K562 (cell line): Measurements from ENCODE around the gene TP63. TPM values are rescaled to one million over a fixed set of nuclear protein-coding genes. Genes with fewer than 3 reads are reported as not detected.

Experiments
- ATAC-seq: fragments of 200-7000 bp; cut with Tn5 transposase; 3 replicates; pipeline ENCODE4 v1.9.1; 2020; ENCODE audit warnings: moderate library complexity
- BruUV-seq: library from RNA; stranded (reverse); fragments of 400-500 nt; replicated peaks from 2 replicates; lab custom pipeline; 2021; lab: Mats Ljungman, UMichigan
- CTCF ChIA-PET: fragments of 300-600 bp; formaldehyde crosslinking; extraction: SDS; loops from one replicate; lab custom pipeline; 2021; ENCODE audit warnings: low intra/inter-chr PET ratio; lab: Yijun Ruan, JAX
- POLR2A ChIA-PET: fragments of 300-600, 350-650 bp; sonication (Branson Sonifier 250); formaldehyde crosslinking; extraction: SDS; loops from one replicate; lab custom pipeline; 2021; ENCODE audit warnings: antibody characterized with exemption, inconsistent platforms; lab: Yijun Ruan, JAX
- DNase-seq, 4 experiments: peaks; one replicate each; pipeline versions ENCODE4 v3.0.0 to v3.0.0-alpha.2; 2011 to 2018; ENCODE audit warnings: low spot score in 3 of 4, mixed read lengths in 3 of 4; ENCODE audit errors: extremely low read depth in 1 of 4
- FAIRE-seq: peaks from 2 replicates; lab custom pipeline; 2011; peaks lifted over from hg19 to GRCh38; lab: Jason Lieb, UNC
- H2AFZ ChIP-seq: 2 replicates; pipeline ENCODE4 v1.6.0; 2011; ENCODE audit warnings: low read depth, low read length, control low read depth, inconsistent platforms
- H3K27ac ChIP-seq: fragments of 200-600 bp; 3 replicates; pipeline ENCODE4 v1.8.0; 2011; ENCODE audit warnings: low read depth, mild to moderate bottlenecking, control low read depth, inconsistent platforms, low read length, moderate library complexity, mixed read lengths; ENCODE audit errors: extremely low read depth
- H3K27me3 ChIP-seq, 2 experiments: fragments of 300-600 bp in 1 of 2; 2 replicates in 1 of 2; 3 replicates in 1 of 2; pipeline versions ENCODE4 v1.6.0 to v1.8.0; 2011; ENCODE audit warnings: inconsistent platforms in 2 of 2, low read length in 2 of 2, mild to moderate bottlenecking in 1 of 2, mixed read lengths in 1 of 2, moderate library complexity in 1 of 2; ENCODE audit not compliant: control insufficient read depth in 2 of 2, insufficient read depth in 2 of 2
- H3K36me3 ChIP-seq: fragments of 300-600 bp; 3 replicates; pipeline ENCODE4 v1.8.0; 2011; ENCODE audit warnings: mild to moderate bottlenecking, low read length, inconsistent platforms; ENCODE audit not compliant: control insufficient read depth, insufficient read depth
- H3K4me1 ChIP-seq, 2 experiments: fragments of 200-600 bp in 1 of 2; replicated peaks in 1 of 2; 2 replicates in 1 of 2; 3 replicates in 1 of 2; pipeline versions ENCODE4 v1.5.1 to v1.8.0; 2011; ENCODE audit warnings: inconsistent platforms in 2 of 2, low read length in 2 of 2, mild to moderate bottlenecking in 1 of 2, mixed read lengths in 1 of 2, moderate library complexity in 1 of 2; ENCODE audit not compliant: control insufficient read depth in 2 of 2, insufficient read depth in 2 of 2
- H3K4me2 ChIP-seq: 2 replicates; pipeline ENCODE4 v1.6.1; 2011; ENCODE audit warnings: low read length, control low read depth, inconsistent platforms, mixed read lengths; ENCODE audit not compliant: insufficient read depth
- H3K4me3 ChIP-seq: fragments of 200-600 bp; sonication (generic), shearing (Covaris generic); 2 replicates; pipeline ENCODE4 v1.5.1; 2016; ENCODE audit warnings: control low read depth, inconsistent platforms
- H3K79me2 ChIP-seq: fragments of 200-600 bp; 3 replicates; pipeline ENCODE4 v1.8.0; 2011; ENCODE audit warnings: low read length, inconsistent platforms; ENCODE audit not compliant: control insufficient read depth, insufficient read depth
- H3K9ac ChIP-seq, 2 experiments: 2 replicates each; pipeline versions ENCODE4 v1.6.0 to v1.6.1; 2011; ENCODE audit warnings: low read depth in 2 of 2, low read length in 2 of 2, control low read depth in 1 of 2, inconsistent platforms in 1 of 2, mild to moderate bottlenecking in 1 of 2, mixed read lengths in 1 of 2; ENCODE audit not compliant: insufficient read depth in 1 of 2
- H3K9me1 ChIP-seq: one replicate; pipeline ENCODE4 v1.6.0; 2011; ENCODE audit warnings: inconsistent platforms, mild to moderate bottlenecking, low read length, moderate library complexity; ENCODE audit not compliant: control insufficient read depth, insufficient read depth
- H3K9me3 ChIP-seq: replicated peaks from 2 replicates; pipeline ENCODE4 v1.5.1; 2011; ENCODE audit warnings: low read depth, low read length, inconsistent platforms; ENCODE audit not compliant: control insufficient read depth, insufficient read depth
- H4K20me1 ChIP-seq: replicated peaks from 2 replicates; pipeline ENCODE4 v1.6.1; 2011; ENCODE audit warnings: low read length, inconsistent platforms, mixed read lengths; ENCODE audit not compliant: control insufficient read depth, insufficient read depth
- CBFA2T3 ChIP-seq: fragments of 450-650 bp; IDR thresholded peaks from 2 replicates; pipeline ENCODE4 v1.6.1; 2017
- DACH1 ChIP-seq: fragments of 450-650 bp; IDR thresholded peaks from 2 replicates; pipeline ENCODE4 v1.6.1; 2018; ENCODE audit not compliant: partially characterized antibody
- DNMT1 ChIP-seq: fragments of 450-650 bp; IDR thresholded peaks from 2 replicates; pipeline ENCODE4 v1.6.1; 2016; ENCODE audit warnings: antibody characterized with exemption, mild to moderate bottlenecking
- E2F1 ChIP-seq: sonication (generic); formaldehyde crosslinking; IDR thresholded peaks from 2 replicates; pipeline ENCODE4 v1.8.1; 2023; ENCODE audit warnings: mild to moderate bottlenecking, missing genetic modification reagents, moderate library complexity
- EP400 ChIP-seq: fragments of 450-650 bp; IDR thresholded peaks from 2 replicates; pipeline ENCODE4 v1.6.1; 2017; ENCODE audit warnings: antibody characterized with exemption, mild to moderate bottlenecking, moderate library complexity
- RHOXF2B ChIP-seq: fragments of 250-450 bp; sonication (Bioruptor Pico); conservative IDR thresholded peaks from 2 replicates; pipeline ENCODE4 v1.5.1; 2021
- XRCC5 ChIP-seq: fragments of 200-400 bp; formaldehyde crosslinking; IDR thresholded peaks from 2 replicates; pipeline ENCODE4 v1.6.1; 2017; ENCODE audit warnings: low read depth, mild to moderate bottlenecking, low read length
- ZNF324 ChIP-seq: fragments of 250-450 bp; sonication (Bioruptor Pico); IDR thresholded peaks from 2 replicates; pipeline ENCODE4 v1.4.0; 2020; ENCODE audit warnings: mild to moderate bottlenecking
- WGBS: fragments of 100-300 bp; shearing (Covaris generic); methylation state at CpG from one replicate; pipeline ENCODE4 v1.1.6; 2016; ENCODE audit warnings: low coverage, mixed read lengths; ENCODE audit not compliant: insufficient coverage; ENCODE audit errors: missing lambda C conversion rate; 5-methylcytosine and 5-hydroxymethylcytosine counted together
- in situ Hi-C: fragments of 300-500 bp; cut with MboI; formaldehyde crosslinking; loops from 4 replicates; pipeline ENCODE4 v1.15.0; 2018; ENCODE audit warnings: inconsistent platforms, mixed read lengths
- intact Hi-C: fragments of 100-400 bp; cut with micrococcal nuclease; formaldehyde crosslinking; loops from 2 replicates; pipeline ENCODE4 v1.14.2; 2022
- polyA plus RNA-seq, 8 experiments: library from polyadenylated mRNA; depleted of rRNA in 4 of 8; stranded (reverse) in 5 of 8; unstranded in 3 of 8; fragments of >200 nt; fragmentation: Nextera tagmentation in 2 of 8; fragmentation: Illumina TruSeq in 1 of 8; extraction: Ambion mirVana in 2 of 8; extraction: Trizol in 1 of 8; gene quantifications; 2 replicates each; pipeline versions ENCODE4 v1.2.1 to v1.2.3, GENCODE V29; 2011 to 2014; ENCODE audit warnings: inconsistent platforms in 1 of 8, missing spikeins in 1 of 8
- total RNA-seq, 7 experiments: library from RNA; depleted of rRNA in 6 of 7; stranded (reverse); fragments of >200 nt in 6 of 7; fragmentation: Illumina TruSeq in 2 of 7; extraction: Trizol in 2 of 7; gene quantifications; 2 replicates each; pipeline versions ENCODE4 v1.2.1 to v1.2.3, GENCODE V29; 2011 to 2021; ENCODE audit warnings: low replicate concordance in 1 of 7
- TF ChIP-seq, protein P1 (sequence below), 2 experiments: fragments of 450-650 bp; IDR thresholded peaks; 2 replicates each; pipeline ENCODE4 v1.6.1; 2016; ENCODE audit warnings: mild to moderate bottlenecking in 2 of 2, borderline replicate concordance in 1 of 2, low read depth in 1 of 2, moderate library complexity in 1 of 2

TP63 gene
- total and polyA plus RNA-seq, 9 of the 15 experiments (the other 6 are each of a cell fraction or from before 2014, with no cell fraction given) = 0.32 to 1.4 (median 0.50) TPM

DNA sequence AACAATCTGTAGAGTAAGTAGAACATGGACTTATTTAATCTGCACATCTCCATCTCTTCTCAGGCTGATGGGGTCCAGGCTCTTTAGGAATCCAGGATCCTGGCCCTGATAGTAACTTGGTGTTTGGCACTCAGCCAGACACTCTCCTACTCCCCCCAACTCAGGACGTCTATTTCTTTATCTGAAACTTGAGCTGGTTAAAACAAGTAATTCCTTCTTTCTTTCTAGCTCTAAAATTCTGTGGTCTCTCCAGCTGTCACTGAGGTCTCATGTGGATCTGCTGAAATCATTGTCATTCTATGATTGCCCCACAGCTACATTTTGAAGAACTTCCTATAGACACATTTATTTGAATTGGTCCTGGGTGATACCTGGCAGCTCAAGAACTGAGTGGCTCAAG, 59.0 kb downstream of the TP63 start (continued):
- TF ChIP-seq, protein P1, sequence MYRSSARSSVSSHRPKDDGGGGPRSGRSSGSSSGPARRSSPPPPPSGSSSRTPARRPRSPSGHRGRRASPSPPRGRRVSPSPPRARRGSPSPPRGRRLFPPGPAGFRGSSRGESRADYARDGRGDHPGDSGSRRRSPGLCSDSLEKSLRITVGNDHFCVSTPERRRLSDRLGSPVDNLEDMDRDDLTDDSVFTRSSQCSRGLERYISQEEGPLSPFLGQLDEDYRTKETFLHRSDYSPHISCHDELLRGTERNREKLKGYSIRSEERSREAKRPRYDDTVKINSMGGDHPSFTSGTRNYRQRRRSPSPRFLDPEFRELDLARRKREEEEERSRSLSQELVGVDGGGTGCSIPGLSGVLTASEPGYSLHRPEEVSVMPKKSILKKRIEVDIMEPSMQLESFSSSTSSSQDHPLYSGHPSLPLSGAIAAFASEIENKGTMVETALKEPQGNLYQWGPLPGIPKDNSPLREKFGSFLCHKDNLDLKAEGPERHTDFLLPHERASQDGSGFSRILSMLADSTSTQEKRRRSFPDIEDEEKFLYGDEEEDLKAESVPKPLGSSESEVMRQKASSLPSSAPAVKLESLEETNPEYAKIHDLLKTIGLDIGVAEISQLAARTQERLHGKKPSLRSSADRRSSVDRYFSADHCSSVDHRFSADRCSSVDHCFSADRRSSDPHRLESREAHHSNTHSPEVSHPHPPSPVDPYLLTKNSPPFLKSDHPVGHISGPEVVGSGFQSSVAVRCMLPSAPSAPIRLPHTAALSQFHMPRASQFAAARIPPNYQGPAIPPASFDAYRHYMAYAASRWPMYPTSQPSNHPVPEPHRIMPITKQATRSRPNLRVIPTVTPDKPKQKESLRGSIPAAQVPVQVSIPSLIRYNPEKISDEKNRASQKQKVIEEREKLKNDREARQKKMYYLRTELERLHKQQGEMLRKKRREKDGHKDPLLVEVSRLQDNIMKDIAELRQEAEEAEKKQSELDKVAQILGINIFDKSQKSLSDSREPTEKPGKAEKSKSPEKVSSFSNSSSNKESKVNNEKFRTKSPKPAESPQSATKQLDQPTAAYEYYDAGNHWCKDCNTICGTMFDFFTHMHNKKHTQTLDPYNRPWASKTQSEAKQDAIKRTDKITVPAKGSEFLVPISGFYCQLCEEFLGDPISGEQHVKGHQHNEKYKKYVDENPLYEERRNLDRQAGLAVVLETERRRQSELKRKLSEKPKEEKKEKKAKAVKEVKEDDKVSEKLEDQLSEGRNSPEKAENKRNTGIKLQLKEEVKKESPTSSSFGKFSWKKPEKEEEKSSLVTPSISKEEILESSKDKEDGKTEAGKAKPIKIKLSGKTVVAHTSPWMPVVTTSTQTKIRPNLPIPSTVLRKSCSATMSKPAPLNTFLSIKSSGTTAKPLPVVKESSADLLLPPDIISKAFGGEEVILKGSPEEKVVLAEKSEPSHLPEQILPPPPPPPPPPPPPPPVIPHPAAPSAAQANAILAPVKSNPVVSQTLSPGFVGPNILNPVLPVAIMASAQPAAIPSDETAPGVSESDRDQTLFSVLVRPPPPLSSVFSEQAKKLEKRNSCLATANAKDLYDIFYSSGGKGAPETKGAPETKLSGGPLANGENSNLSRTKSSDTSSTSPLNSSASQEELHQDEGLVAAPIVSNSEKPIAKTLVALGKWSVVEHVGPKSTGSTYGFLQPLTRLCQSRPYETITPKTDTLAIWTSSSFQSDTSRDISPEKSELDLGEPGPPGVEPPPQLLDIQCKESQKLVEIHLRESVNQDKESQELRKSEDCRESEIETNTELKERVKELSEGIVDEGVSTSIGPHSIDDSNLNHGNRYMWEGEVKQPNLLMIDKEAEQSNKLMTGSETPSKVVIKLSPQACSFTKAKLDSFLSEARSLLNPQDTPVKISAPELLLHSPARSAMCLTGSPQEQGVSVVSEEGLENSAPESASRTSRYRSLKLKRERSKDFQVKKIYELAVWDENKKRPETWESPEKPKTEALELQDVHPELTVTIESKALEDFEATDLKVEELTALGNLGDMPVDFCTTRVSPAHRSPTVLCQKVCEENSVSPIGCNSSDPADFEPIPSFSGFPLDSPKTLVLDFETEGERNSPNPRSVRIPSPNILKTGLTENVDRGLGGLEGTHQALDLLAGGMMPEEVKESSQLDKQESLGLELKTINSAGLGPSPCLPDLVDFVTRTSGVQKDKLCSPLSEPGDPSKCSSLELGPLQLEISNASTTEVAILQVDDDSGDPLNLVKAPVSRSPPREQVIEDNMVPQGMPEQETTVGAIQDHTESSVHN (IDR thresholded peaks at IDR 0.05; ENCODE audit: borderline replicate concordance in 1 of 2, low read depth in 1 of 2) = no peak
- TF ChIP-seq ZNF324 (CRISPR knock-in tag) = no peak

DNA sequence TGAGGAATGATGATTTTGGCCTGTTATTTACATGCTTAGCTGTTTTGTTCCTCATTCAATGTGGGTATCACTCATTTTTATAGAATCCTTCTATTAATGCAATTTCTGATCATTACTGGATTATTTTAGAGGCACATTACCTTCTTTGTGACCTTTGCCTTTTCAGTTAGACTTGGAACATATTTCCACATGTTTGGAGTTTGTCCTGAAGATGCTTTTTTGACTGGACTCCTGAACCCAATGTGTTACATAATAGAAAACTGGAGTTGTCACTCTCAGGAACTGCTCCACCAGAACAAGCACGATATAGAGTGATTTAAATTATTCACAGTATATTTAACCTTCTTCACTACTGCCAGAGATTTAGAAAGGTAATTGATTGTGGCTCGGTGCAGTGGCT, 59.5 kb downstream of the TP63 start:
- Histone ChIP-seq H3K27ac (no peak overlapping the region), H4K20me1 (no peaks in the 10 kb centered on the region), H3K36me3 (no peaks in the 10 kb centered on the region), H3K9me3 (no peaks in the 10 kb centered on the region), H2AFZ (no peak overlapping the region), H3K79me2 (no peaks in the 10 kb centered on the region), H3K4me3 (no peak overlapping the region), H3K4me1 (no peaks in the 10 kb centered on the region), H3K27me3 (no peaks in the 10 kb centered on the region), H3K4me2 (no peak overlapping the region), H3K9ac (no peak overlapping the region), H3K9me1 (no peaks in the 10 kb centered on the region)
- 0% methylated on average over 2 of the region's 2 CpGs for WGBS
- ChIA-PET CTCF (no interaction called here), POLR2A (no interaction called here)
- no peak for FAIRE-seq
- no peak for DNase-seq
- ATAC-seq = no peak
- TF ChIP-seq RHOXF2B = no peak
- no peak for TF ChIP-seq XRCC5
- TF ChIP-seq EP400 = no peak
- TF ChIP-seq DACH1 = no peak
- no peak for TF ChIP-seq CBFA2T3
- TF ChIP-seq E2F1 (CRISPR knock-in tag) = no peak
- no peak for TF ChIP-seq DNMT1
- intact Hi-C loops (no loop called here), in situ Hi-C loops (no loop called here)
- no TSS peak for BruUV-seq
